Measurements from ENCODE around the gene ADGRB2.

ADGRB2 gene

DNA sequence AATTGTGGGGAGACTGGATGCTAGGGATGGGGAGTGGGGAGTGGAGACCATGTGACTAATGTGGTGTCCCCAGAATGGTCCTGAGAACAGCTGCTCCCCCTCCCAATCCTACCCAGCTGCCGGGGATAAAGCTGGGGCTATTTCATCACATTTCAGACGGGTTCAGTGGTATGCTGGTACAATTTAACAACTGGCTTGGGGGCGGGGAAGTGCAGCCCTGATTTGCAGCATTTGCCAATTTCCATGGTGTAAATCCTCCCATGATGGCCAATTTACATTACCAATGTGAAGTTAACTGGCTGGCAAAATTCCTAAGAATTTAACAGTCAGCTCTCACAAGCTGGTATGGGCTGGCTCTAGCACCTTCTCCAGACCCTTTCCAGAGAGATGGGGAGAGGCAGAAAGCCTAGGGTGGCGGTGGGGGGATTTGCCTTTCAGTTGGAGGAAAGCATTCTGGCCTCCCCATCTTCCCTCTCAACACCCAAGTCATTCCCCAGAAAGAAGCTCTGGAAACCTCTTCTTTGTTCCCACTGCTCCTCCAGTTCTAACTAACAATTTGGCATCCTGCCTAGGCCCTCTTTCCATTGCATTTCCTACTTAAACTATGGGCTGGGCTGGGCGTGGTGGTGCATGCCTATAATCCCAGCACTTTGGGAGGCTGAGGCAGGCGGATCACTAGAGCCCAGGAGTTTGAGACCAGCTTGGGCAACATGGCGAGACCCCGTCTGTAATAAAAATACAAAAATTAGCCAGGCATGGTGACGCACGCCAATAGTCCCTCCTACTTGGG, 11.3 kb upstream of the ADGRB2 start:
- no peaks in the 10 kb centered on the region for H3K36me3 ChIP-seq (ENCODE audit: control insufficient read depth in 1 of 2, insufficient read depth in 2 of 2, low read length in 2 of 2)
- peaks cover 31% of the 10 kb centered on the region for H3K27me3 ChIP-seq (ENCODE audit: insufficient read depth, low read length)
- peaks cover 7 to 8% of the 10 kb centered on the region in 2 experiments for H3K4me1 ChIP-seq (ENCODE audit: control insufficient read depth in 1 of 2, insufficient read depth in 2 of 2, low read length in 2 of 2)
- no peak overlapping the region for H4K8ac ChIP-seq (ENCODE audit: low read depth, low read length)
- H3K4ac ChIP-seq (ENCODE audit: low read depth, low read length) = no peak overlapping the region
- peak in 1 of 2 donors; percentile 4 for DNase-seq
- WGBS (ENCODE audit: extremely low coverage, insufficient coverage, insufficient read length) = no CpG with 5 or more reads among the region's 10 CpGs
- no peaks in the 10 kb centered on the region for H3K79me2 ChIP-seq (ENCODE audit: control insufficient read depth, insufficient read depth, low read length, poor library complexity)
- H3K14ac ChIP-seq (ENCODE audit: low read length) = no peak overlapping the region
- H3K9ac ChIP-seq (ENCODE audit: low read length) = no peak overlapping the region
- no peaks in the 10 kb centered on the region for H3K79me1 ChIP-seq (ENCODE audit: low read length)
- no peak overlapping the region for H4K91ac ChIP-seq (ENCODE audit: low read depth, low read length)
- H2AFZ ChIP-seq (ENCODE audit: insufficient read depth, low read length, poor library complexity) = no peak overlapping the region
- no peak overlapping the region for H3K23ac ChIP-seq (ENCODE audit: low read length)
- H3K9me3 ChIP-seq (ENCODE audit: insufficient read depth, low read depth, low read length) = peaks cover 9% of the 10 kb centered on the region
- H2BK5ac ChIP-seq (ENCODE audit: low read depth, low read length, poor library complexity) = no peak overlapping the region
- no peak overlapping the region for H4K12ac ChIP-seq (ENCODE audit: low read depth, low read length)
- no peak overlapping the region for H3K18ac ChIP-seq (ENCODE audit: low read length)
- H3K4me3 ChIP-seq (ENCODE audit: low read depth, low read length) = no peak overlapping the region
- H3K27ac ChIP-seq (ENCODE audit: low read depth, low read length) = no peak overlapping the region
- no peak overlapping the region for H3K4me2 ChIP-seq (ENCODE audit: low read length)
- H2BK12ac ChIP-seq (ENCODE audit: low read length) = no peak overlapping the region
- H2BK120ac ChIP-seq (ENCODE audit: insufficient read depth, low read length, poor library complexity) = no peak overlapping the region
- no peak overlapping the region for H2AK5ac ChIP-seq (ENCODE audit: low read length)

DNA sequence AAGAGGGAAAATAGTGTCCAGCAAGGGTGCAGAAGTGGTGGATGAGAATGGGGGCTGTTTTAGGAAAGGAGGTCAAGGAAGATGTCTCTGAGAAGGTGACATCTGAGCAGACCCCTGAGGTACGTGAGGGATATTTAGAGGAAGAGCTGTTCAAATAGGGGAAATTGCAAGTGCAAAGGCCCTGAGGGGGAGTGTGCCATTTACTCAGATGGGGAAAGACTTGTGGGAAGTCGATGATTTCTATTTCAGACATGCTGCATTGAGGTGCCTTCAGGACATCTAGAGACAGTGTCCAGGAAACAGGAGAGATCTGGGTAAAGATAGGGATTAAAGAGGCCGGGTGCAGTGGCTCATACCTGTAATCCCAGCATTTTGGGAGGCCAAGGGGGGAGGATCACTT, 10.4 kb upstream of the ADGRB2 start:
- no peak overlapping the region for H2AFZ ChIP-seq (ENCODE audit: insufficient read depth, low read length, poor library complexity)
- no peak overlapping the region for H4K91ac ChIP-seq (ENCODE audit: low read depth, low read length)
- no peak overlapping the region for H3K4me2 ChIP-seq (ENCODE audit: low read length)
- no CpG with 5 or more reads among the region's 3 CpGs for WGBS (ENCODE audit: extremely low coverage, insufficient coverage, insufficient read length)
- H3K18ac ChIP-seq (ENCODE audit: low read length) = no peak overlapping the region
- no peak overlapping the region for H4K8ac ChIP-seq (ENCODE audit: low read depth, low read length)
- H3K4me1 ChIP-seq (ENCODE audit: control insufficient read depth in 1 of 2, insufficient read depth in 2 of 2, low read length in 2 of 2) = peaks cover 7 to 8% of the 10 kb centered on the region in 2 experiments
- no peak overlapping the region for H3K23ac ChIP-seq (ENCODE audit: low read length)
- H3K9me3 ChIP-seq (ENCODE audit: insufficient read depth, low read depth, low read length) = peaks cover 9% of the 10 kb centered on the region
- H2AK5ac ChIP-seq (ENCODE audit: low read length) = no peak overlapping the region
- no peak overlapping the region for H2BK12ac ChIP-seq (ENCODE audit: low read length)
- H3K9ac ChIP-seq (ENCODE audit: low read length) = no peak overlapping the region
- no peak overlapping the region for H2BK120ac ChIP-seq (ENCODE audit: insufficient read depth, low read length, poor library complexity)
- no peaks in the 10 kb centered on the region for H3K79me2 ChIP-seq (ENCODE audit: control insufficient read depth, insufficient read depth, low read length, poor library complexity)
- H3K4ac ChIP-seq (ENCODE audit: low read depth, low read length) = no peak overlapping the region
- peaks cover 31% of the 10 kb centered on the region for H3K27me3 ChIP-seq (ENCODE audit: insufficient read depth, low read length)
- H3K36me3 ChIP-seq (ENCODE audit: control insufficient read depth in 1 of 2, insufficient read depth in 2 of 2, low read length in 2 of 2) = no peaks in the 10 kb centered on the region
- no peak overlapping the region for H3K27ac ChIP-seq (ENCODE audit: low read depth, low read length)
- H3K14ac ChIP-seq (ENCODE audit: low read length) = no peak overlapping the region
- no peak overlapping the region for H3K4me3 ChIP-seq (ENCODE audit: low read depth, low read length)
- peak in 1 of 2 donors; percentile 43 for DNase-seq
- H4K12ac ChIP-seq (ENCODE audit: low read depth, low read length) = no peak overlapping the region
- H2BK5ac ChIP-seq (ENCODE audit: low read depth, low read length, poor library complexity) = no peak overlapping the region
- no peaks in the 10 kb centered on the region for H3K79me1 ChIP-seq (ENCODE audit: low read length)

DNA sequence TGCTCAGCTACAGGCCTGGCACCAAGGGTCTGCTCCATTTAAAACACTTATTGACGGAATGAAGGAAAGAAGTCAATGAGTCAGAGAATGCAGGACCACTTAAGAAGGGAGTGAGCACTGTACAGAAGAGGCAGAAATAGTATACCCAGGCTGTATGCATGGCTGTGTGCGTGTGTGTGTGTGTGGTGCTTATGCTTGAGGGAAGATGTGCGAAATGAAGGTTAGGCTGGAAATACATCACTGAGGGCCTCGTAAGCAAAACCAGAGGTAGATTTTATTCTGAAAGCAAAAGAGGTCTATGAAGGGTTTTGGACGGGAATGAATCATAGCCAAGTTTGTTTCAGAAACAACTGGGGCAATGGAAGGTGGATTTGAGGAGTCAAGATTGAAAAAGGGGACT, 9.7 kb upstream of the ADGRB2 start:
- H4K12ac ChIP-seq (ENCODE audit: low read depth, low read length) = no peak overlapping the region
- H3K14ac ChIP-seq (ENCODE audit: low read length) = no peak overlapping the region
- no peak overlapping the region for H4K8ac ChIP-seq (ENCODE audit: low read depth, low read length)
- H3K4me1 ChIP-seq (ENCODE audit: control insufficient read depth in 1 of 2, insufficient read depth in 2 of 2, low read length in 2 of 2) = peaks cover 7 to 8% of the 10 kb centered on the region in 2 experiments
- H3K79me1 ChIP-seq (ENCODE audit: low read length) = no peaks in the 10 kb centered on the region
- no peak overlapping the region for H2AK5ac ChIP-seq (ENCODE audit: low read length)
- H4K91ac ChIP-seq (ENCODE audit: low read depth, low read length) = no peak overlapping the region
- H3K27ac ChIP-seq (ENCODE audit: low read depth, low read length) = no peak overlapping the region
- H3K4ac ChIP-seq (ENCODE audit: low read depth, low read length) = no peak overlapping the region
- no peak overlapping the region for H2AFZ ChIP-seq (ENCODE audit: insufficient read depth, low read length, poor library complexity)
- no peaks in the 10 kb centered on the region for H3K79me2 ChIP-seq (ENCODE audit: control insufficient read depth, insufficient read depth, low read length, poor library complexity)
- H3K9ac ChIP-seq (ENCODE audit: low read length) = no peak overlapping the region
- H3K18ac ChIP-seq (ENCODE audit: low read length) = no peak overlapping the region
- no peaks in the 10 kb centered on the region for H3K36me3 ChIP-seq (ENCODE audit: control insufficient read depth in 1 of 2, insufficient read depth in 2 of 2, low read length in 2 of 2)
- peaks cover 9% of the 10 kb centered on the region for H3K9me3 ChIP-seq (ENCODE audit: insufficient read depth, low read depth, low read length)
- no peak for DNase-seq
- no peak overlapping the region for H3K23ac ChIP-seq (ENCODE audit: low read length)
- no peak overlapping the region for H2BK12ac ChIP-seq (ENCODE audit: low read length)
- no peak overlapping the region for H3K4me3 ChIP-seq (ENCODE audit: low read depth, low read length)
- no peak overlapping the region for H3K4me2 ChIP-seq (ENCODE audit: low read length)
- no peak overlapping the region for H2BK120ac ChIP-seq (ENCODE audit: insufficient read depth, low read length, poor library complexity)
- no CpG with 5 or more reads among the region's 5 CpGs for WGBS (ENCODE audit: extremely low coverage, insufficient coverage, insufficient read length)
- H2BK5ac ChIP-seq (ENCODE audit: low read depth, low read length, poor library complexity) = no peak overlapping the region
- H3K27me3 ChIP-seq (ENCODE audit: insufficient read depth, low read length) = peaks cover 31% of the 10 kb centered on the region

DNA sequence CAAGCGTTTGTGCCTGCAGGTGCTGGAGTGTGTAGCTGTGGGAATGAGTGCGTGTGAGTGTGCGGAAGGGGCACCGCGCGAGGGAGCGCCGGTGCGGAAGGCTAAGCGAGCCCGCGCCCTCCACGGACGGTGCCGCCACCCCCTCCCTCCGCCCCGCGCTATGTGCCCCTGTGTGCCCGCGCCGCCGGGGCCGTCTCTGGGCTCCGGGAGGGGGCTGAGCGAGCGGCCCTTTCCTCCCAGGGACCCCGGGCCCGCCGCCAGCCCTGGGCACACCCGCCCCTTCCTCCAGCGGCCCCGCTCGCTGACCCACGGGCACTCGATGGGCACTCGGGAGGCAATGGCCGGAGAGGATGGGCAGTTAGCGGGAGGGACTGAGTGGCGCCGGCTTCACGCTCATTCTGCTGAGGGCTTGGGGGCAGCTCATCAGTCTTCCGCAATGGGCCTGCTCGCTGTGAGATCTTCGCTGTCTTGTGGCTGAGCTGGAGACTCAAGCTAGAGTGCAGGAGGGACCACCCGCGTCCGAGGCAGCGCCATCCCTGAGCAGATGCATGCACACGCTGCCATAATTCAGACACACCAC, 8.6 kb upstream of the ADGRB2 start:
- H2AK5ac ChIP-seq (ENCODE audit: low read length) = no peak overlapping the region
- no peak for DNase-seq
- H3K27me3 ChIP-seq (ENCODE audit: insufficient read depth, low read length) = peaks cover 31% of the 10 kb centered on the region
- H2BK5ac ChIP-seq (ENCODE audit: low read depth, low read length, poor library complexity) = no peak overlapping the region
- H3K4ac ChIP-seq (ENCODE audit: low read depth, low read length) = no peak overlapping the region
- H3K4me2 ChIP-seq (ENCODE audit: low read length) = peak overlapping the region; percentile 56
- H2AFZ ChIP-seq (ENCODE audit: insufficient read depth, low read length, poor library complexity) = no peak overlapping the region
- H3K79me1 ChIP-seq (ENCODE audit: low read length) = no peaks in the 10 kb centered on the region
- no peak overlapping the region for H2BK12ac ChIP-seq (ENCODE audit: low read length)
- H3K9ac ChIP-seq (ENCODE audit: low read length) = no peak overlapping the region
- H4K12ac ChIP-seq (ENCODE audit: low read depth, low read length) = no peak overlapping the region
- no peak overlapping the region for H4K91ac ChIP-seq (ENCODE audit: low read depth, low read length)
- H3K9me3 ChIP-seq (ENCODE audit: insufficient read depth, low read depth, low read length) = peaks cover 9% of the 10 kb centered on the region
- H3K4me1 ChIP-seq (ENCODE audit: control insufficient read depth in 1 of 2, insufficient read depth in 2 of 2, low read length in 2 of 2) = peaks cover 7 to 8% of the 10 kb centered on the region in 2 experiments
- no peak overlapping the region for H3K18ac ChIP-seq (ENCODE audit: low read length)
- no peak overlapping the region for H4K8ac ChIP-seq (ENCODE audit: low read depth, low read length)
- no peak overlapping the region for H2BK120ac ChIP-seq (ENCODE audit: insufficient read depth, low read length, poor library complexity)
- no CpG with 5 or more reads among the region's 49 CpGs for WGBS (ENCODE audit: extremely low coverage, insufficient coverage, insufficient read length)
- no peaks in the 10 kb centered on the region for H3K36me3 ChIP-seq (ENCODE audit: control insufficient read depth in 1 of 2, insufficient read depth in 2 of 2, low read length in 2 of 2)
- peak overlapping the region; percentile 3 for H3K4me3 ChIP-seq (ENCODE audit: low read depth, low read length)
- H3K23ac ChIP-seq (ENCODE audit: low read length) = no peak overlapping the region
- H3K27ac ChIP-seq (ENCODE audit: low read depth, low read length) = no peak overlapping the region
- no peaks in the 10 kb centered on the region for H3K79me2 ChIP-seq (ENCODE audit: control insufficient read depth, insufficient read depth, low read length, poor library complexity)
- no peak overlapping the region for H3K14ac ChIP-seq (ENCODE audit: low read length)
